T-helper 1 cell treated with Interleukin-12 subunit alpha and Interleukin-12 subunit beta and Interleukin-4 antibody, amounts not matched to agents 30 ng/mL and 1 ng/mL, for 36 hours (primary cell): Measurements from ENCODE around the gene KCND3. TPM values are rescaled to one million over a fixed set of nuclear protein-coding genes. Genes with fewer than 3 reads are reported as not detected.

ENCODE experiments used
- intact Hi-C: fragments of 100-400 bp; cut with micrococcal nuclease; formaldehyde crosslinking; loops from one replicate; pipeline ENCODE4 v1.15.1; 2024
- total RNA-seq: library from RNA; stranded (reverse); gene quantifications from 2 replicates; pipeline ENCODE4 v1.2.3, GENCODE V29; 2022

KCND3 gene
- not detected in 2 replicates for total RNA-seq

DNA sequence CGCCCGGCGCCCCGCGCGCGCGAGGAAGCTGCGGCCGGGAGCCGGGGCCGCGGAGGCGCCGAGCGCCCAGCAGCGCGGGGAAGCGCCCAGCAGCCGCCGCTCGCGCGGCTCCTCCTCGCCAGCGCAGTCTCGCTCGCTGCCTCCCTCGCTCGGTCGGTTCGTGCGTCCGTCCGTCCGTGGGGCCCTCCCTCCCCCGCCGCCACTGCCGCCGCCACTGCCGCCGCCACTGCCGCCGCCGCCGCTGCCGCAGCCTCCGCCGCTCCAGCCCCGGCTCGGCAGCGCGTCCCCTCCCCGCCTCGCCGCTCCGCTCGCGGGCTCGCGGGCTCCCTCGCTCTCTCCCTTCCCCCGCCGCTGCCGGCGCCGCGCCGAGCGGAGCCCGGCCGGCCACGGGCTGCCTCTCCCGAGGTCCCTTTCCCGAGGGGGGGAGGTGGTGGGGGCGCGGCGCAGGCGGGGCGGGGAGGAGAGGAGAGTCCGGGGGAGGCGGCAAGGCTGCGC is at the start of gene KCND3:
Gene KCND3 (minus strand): TSS at position 138 of the 495 bp plus-strand sequence.
- intact Hi-C loops: no loop called here

DNA sequence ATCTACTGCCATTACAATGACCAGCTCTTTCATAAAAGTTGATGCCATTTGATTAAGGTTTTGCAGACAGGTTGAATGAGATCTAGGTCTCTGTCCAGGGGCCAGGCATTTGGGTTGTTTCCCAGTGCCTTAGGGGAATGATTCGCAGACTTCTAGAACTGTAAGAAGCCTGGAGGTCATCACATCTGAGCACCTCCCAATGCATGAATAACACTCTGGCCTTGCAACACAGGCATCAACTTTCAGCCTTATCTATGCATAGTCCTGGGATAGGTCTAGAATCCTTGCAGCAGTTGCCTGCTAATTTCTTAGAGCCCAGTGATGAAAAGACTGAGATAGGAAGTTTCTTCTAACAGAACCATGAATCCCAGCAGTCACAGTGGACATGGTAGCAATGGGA is 44.8 kb upstream of the KCND3 start:
- intact Hi-C loops: no loop called here

DNA sequence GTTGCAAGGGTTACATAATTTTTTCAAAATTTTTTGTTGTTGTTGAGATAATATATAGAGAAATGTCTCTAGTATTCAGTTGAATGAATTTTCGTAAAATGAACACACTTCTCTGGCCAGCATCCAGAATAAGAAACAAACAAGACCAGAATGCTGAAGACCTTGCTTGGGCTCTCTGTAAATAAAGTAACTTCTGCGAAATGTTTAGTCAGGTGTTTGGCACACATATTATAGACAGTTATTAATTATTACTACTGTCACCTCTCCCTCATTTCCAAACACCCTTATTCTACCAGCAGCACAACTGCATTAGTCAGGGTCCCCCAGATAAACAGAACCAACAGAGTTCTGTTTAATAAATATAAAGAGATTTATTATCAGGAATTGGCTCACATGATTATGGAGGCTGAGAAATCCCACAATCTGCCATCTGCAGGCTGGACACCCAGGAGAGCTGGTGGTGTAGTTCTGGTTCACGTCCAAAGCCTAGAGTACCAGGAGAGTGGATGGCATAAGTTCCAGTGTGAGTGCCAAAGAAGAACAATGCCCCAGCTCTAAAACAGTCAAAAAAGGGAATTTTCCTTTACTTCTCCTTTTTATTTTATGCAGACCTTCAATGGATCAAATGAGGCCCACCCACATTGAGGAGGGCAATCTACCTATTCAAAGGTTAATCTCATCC is 44.1 kb upstream of the KCND3 start:
- intact Hi-C loops: no loop called here

DNA sequence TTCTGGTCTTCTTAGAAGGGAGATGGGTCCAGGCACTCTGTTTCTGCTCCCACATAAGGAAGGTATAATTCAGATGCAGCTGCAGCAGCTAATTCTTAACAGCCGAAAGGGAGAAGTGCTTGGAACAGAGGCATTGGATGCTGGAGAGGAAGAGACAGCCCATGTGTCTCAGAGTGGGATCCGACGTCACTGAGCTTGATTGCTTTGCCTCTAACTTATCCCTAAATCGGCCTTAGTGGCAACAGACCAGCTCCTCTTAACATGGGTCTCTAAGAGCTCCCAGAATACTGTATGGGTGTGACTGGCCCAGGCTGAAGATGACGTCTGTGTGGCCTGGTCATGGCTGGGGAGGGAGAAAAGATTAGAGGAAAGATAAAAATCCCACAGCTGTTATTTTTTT is 40.7 kb upstream of the KCND3 start:
- intact Hi-C loops: no loop called here

DNA sequence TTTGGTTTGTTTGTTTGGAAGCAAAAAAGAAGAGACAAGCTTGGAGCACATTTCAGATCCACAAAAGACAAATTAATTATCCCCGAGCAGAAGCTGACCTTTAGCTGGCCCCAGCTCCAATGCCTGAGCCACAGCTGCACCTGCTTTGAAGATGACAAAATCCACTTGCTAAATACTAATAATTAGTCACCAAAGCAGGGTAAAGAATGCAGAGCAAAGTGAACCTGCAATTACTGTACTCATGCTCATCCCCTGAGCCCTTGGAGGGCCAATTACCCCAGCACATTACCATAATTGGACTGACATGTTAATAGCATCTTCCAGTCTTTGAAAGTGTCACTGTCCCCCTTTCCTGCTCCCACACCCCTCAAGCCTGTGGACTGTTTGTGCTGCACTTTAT is 38.2 kb upstream of the KCND3 start:
- intact Hi-C loops: no loop called here

DNA sequence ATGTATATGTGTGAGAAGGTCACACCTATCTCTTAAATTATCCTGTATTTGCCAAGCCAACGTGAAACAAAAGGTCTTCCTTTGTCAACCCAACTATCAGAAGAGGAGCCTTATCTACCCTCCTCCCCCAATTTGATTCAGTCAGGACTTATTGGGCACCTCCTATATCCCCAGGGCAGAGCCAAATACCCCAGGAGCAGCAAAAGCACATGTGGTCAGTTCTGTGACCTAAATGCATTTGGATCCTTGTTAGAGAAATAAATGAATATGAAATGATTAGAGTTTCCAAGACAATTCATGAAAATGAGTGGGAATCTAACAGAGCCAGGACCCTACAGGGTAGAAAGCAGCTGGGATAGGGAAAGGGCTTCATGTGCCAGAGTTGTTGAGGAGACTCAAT is 37.0 kb upstream of the KCND3 start:
- intact Hi-C loops: no loop called here

DNA sequence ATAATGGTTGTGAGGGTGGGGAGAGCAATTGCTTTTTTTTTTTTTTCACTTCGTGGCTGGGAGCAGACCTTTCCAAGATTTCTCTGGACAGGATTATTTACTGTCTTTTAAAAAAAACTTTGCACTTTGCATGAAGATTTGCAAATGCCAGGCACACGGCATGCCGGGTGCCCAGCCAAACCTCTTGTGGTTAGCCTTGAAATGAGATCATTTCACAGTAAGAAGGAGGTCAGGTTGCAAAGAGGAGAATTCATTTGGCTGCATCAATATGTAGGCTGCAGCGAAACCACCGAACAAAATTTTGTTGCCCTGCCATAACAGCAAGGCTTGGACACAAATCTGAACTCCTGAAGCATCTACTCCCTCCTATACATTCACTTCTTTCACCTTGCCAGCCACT is 36.5 kb upstream of the KCND3 start:
- intact Hi-C loops: no loop called here

DNA sequence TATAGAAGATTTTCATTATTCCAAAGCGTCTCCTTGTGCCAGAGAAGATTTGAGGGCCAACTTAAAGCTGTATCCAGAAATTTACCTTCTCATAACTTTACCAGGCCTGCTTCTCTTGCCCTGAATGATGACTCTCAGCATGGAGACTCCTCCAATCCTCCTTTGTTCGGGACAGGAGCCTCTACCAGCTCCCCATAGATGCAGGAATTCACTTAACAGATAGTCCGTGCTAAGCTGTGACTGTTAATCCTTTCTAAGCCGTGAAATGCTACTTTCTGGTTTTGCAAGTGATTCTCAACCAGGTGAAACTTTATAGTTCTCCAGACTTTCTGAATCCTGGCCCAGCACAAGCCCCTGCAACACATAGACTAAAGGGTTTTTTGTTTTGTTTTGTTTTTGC is 31.8 kb upstream of the KCND3 start:
- intact Hi-C loops: no loop called here

DNA sequence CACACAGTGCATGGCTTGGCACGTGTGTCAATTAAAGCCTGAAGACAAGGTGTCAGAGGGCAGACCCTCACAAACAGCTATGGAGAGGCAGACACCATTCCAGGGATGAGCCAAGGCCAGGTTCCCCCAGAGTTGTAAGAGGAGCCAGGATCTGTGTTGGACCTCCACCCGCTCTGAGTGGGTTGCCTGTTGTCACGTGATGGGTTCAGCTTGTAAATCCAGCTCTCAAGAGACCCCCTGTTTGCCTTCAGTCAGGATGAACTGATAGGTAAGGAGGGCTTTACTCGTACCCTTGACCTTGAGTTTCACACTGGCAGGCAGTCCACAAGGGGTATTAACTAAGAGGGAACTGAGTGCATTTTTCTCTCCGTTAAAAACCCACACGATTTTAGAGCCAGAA is 27.7 kb upstream of the KCND3 start:
- intact Hi-C loops: no loop called here

DNA sequence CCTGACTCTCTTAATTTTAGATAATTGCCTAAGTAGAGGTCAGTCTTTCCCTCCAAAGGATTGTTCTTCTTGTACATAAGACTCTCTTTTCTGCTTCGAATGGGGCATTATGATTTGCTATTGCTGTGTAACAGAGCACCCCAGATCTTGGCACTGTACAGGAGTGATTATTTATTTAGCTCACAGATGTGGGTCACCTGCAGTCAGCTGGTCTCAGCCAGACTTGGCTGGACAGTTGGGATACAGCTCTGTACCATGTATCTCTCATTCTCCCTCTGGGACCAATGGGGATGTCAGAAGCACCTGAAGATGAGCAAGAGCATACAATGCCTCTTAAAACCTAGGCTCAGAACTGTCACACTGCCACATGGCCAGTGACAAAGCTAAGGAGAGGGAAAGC is 23.4 kb upstream of the KCND3 start:
- intact Hi-C loops: no loop called here

DNA sequence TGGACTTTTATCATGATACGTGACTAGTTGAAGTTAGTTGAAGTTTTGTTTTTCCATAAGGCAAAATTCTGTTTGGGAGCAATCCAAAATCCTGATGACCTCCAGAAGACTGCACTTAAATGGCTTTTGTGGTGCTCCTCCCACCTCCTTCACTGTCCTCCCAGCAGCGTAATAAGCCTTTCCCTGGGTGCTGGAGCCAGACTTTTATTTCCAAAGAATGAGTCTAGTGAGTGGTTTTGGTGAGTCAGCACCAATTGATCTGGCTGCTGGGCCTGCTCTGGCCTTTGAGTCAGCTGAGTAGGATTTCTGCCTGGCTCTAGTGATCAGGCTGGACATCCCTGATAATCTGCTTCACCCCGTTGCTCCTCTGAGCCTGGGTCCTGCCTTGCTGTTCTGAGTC is 21.7 kb upstream of the KCND3 start:
- intact Hi-C loops: no loop called here

DNA sequence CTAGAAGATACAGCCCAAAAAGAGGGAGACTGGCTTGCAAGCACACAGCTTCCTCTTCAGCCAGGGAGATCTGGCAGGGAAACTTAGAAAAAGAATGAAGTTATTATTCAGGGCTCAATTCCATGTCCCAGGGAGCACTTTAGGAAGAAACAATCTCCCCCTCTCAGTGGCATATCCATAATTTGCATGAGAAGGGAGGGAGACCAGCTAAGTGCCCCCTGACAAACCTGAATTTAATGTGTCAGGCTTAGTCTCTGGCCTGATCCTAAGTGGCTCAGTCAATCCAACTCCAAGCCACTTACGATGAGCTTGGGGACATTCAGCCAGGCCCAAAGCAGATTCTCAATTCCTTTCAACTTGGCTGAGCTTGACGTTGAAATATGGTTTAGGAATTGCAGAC is 17.7 kb upstream of the KCND3 start:
- intact Hi-C loops: no loop called here

DNA sequence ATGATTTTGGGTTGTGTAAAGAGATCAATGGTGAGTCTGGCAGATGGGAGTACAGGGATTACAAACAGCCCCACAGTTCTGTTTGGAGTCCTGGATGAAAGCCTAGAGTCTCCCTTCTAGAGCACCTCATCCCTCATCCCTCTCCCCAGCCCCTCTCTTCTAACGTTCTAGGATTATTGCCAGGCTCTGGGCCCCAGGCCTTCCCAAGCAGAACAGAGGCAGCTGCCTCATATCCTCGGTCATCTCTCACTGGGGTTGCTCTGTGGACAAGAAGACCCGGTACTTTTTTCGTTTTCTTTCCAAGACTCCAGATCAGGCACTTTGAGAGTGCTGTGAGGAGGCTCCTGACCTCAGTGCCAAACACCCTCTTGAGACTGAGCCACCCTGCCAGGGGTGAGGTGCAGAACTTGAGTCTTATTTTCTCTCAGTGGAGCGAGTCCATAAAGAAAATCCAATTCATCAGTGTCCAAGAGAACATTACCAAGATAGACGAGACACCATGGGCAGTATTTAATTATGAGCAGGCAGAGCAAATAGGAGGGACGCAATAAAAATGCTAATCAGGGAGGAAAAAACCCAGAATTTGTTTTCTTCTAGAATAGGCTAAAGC is 17.1 kb upstream of the KCND3 start:
- intact Hi-C loops: no loop called here

DNA sequence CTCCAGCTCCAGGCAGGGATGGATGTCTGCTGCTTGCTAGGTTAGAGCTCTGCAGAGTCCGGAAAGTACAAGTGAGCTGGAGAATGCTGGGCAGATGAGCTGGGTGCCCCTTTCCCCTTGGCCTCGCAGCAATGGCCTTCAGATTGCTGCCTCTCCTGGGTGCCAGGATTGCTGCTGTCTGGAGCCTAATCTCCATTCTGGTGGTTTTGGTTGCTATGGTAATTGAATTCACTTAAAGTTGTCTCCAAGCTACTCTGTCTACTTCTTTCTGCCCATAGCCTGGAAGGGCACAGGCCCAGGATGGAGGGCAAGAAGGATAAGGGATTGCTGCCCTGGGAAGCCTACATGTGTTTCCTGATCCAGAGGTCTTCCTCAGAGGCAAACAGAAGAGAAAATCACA is 14.6 kb upstream of the KCND3 start:
- intact Hi-C loops: no loop called here

DNA sequence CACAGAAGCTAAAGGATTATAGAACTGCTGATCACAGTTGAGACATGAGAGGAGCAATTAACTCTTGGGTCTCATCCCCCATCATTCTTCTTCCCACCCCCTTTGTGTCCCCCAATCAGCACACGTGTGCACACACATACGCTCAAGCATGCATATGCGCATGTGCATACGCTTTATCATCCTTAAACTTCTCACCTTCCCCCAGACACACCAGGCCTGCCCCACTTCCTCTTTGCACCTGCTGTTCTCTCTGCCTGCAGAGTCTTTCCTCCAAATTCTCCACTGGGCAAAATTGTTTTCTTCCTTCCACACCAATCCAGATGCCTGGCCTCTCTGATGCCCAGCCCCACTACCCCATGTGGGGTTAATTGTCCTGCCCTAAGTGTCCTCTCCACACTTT is 13.0 kb upstream of the KCND3 start:
- intact Hi-C loops: no loop called here

DNA sequence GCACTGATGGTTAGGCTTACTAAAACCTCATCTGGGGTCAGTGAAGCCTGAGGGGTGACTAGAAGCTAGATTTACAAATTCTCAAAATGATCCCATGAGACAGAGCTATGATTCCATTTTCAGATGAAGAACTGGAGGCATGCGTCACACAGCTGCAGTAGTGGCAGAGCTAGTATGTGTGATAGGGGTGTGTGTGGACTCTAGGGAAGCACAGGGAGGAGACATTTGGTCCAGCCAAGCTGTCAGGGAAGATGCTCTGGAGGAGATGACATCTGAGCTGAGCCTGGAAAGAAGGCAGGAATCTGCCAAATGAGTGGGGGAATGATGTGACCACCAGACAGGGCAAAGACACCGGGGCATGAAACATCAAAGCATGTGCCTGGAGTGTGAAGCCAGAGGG is 12.0 kb upstream of the KCND3 start:
- intact Hi-C loops: no loop called here

DNA sequence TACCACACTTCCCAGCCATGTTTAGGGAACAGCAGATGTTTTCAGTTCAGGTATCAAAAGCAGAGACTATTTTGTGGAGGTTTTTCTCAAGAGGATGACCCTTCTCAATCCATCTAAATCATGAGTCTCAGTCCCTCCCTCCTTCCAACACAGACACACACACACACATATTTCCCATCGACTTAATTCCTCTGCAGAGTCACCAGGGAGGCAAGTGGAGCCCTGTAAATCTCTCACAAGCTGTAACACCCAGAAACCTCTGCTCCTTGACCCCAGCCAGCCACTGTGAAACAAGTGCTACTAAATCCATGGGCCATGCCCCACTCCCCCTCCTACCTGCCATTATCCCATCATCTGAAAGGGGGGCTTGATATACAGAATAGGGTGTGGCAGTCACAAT is 10.6 kb upstream of the KCND3 start:
- intact Hi-C loops: no loop called here

DNA sequence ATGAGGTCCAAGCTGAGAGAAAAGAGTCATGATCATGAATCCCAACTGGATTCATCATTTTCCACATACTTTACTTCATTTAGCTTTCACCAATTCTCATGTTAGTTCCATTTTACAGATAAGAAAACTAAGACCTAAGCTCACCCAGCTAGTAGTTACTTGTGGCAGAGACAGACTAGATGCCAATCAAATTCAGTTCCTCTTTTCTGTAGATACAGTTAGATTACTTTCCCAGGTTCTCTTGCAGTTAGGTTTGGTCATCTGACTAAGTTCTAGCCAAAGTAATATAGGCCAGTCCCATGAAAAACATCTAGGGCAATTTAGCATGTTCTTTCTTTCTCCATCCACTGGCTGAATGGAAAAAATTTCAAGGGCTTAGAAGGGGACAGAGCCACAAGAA is 8.9 kb upstream of the KCND3 start:
- intact Hi-C loops: no loop called here

DNA sequence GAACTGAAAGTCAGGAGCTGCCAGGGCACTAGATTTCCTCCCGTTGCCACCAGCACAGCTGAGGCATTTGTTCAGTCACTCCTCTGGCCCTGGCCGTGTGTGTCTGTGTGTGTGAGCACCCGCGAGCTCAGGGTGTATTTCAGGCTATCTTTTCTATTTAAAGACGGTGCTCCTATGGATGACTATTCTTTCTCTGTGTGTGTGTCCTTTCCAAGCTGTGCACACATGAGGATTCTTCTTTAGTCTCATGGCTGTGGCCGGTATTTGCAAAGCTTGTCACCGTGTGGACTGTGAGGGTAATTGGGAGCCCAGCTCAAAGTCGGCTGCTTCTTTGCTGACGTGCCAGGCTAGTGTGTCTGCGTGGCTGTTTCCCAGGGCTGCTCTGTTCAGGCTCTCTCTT is 3.0 kb upstream of the KCND3 start:
- intact Hi-C loops: no loop called here

DNA sequence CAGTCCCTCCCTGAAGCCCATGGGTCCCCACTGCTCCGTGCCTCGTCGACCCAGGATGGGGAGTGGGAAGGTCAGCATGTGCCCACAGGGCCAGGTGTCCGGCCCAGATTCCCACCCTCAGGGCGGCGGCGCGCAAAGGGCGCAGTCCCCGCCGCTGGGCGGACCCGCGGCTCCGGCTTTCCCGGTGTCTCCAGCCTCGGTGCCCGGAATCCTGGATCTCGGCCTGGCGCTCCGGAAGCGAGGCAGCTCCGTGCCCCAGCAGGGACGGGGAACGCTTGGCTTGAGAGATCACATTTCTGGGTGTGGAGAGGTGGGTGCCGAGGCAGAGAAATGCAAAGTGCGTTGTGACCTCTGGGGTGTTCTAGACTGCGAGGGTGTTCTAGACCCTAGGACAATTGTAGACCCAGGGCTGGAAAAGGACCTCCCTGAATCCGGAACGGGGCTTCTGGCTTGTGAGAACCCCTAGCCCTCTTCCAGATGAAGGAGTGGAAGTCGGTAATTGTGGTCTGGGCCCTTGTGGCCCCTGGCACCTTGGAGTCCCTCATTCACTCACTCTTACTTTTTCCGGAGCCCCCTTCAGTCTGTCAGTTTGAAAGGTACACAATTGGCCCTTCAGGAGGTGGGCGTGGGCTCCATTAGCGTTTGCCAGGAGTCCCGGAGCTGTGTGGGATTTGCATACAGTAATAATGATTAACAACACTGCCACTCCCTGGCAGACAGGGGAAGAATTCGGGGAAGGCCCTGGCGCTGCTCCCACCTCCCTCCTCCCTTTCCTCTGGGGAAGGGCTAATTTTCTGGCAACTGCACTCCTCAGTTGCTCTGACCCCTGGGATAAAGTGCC is 1.6 kb upstream of the KCND3 start:
- intact Hi-C loops: no loop called here

DNA sequence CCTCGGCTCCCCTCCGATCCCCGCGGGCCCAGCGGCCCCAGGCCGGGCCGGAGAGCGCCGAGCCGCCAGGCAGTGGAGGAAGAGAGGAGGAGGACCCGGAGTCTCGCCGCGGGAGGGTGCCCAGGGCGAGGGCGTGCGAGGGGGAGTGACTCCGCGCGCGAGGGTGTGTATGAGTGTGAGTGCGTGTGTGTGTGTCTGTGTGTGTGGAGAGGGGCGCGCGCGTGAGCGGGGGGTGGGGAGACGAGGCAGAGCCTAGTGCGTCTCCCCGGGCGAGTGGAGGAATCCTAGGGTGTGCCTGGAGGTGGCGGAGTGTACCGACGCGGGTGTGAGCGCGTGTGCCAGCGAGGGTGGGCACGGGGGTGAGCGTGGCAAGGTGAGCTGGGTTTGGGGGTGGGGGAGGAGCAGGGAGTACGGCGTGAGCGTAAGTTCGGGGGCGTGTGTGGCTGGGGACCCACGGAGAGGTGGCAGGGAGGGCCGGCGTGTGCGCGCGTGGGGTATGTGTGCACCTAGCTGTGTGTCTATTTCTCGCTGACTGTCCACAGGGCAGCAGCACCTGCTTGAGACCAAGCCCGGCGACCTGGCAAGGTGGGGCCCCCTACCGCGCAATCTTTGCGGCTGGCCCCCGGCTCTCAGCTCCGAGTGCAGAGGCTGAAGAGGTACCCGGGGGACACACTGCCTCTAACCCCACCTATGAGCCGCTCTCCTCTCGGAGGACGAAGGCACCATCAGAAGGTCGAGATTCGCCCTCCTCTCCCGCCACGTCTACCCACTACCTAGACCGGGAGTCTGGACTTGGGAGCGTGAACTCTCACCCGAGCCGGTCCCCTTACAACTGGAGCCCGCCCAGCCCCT is 784 bp upstream of the KCND3 start:
- intact Hi-C loops: no loop called here
